Trophoblast cell (in vitro differentiated cells and primary cell): Measurements from ENCODE around the gene RBPMS2.
A peak's percentile ranks its signal among the peaks of the same experiment; 100 is the strongest.

Experiments used
- DNase-seq, 2 donors: peaks; one replicate each; pipeline ENCODE4 v3.0.0-alpha.2; 2016
- H2AFZ ChIP-seq: 2 replicates; pipeline ENCODE4 v1.6.1; 2013; ENCODE audit warnings: low read length, moderate library complexity, mild to moderate bottlenecking; ENCODE audit not compliant: insufficient read depth, poor library complexity
- H2AK5ac ChIP-seq: 2 replicates; pipeline ENCODE4 v1.6.1; 2013; ENCODE audit warnings: mild to moderate bottlenecking, low read length
- H2BK120ac ChIP-seq: 2 replicates; pipeline ENCODE4 v1.6.1; 2013; ENCODE audit warnings: low read length, mild to moderate bottlenecking, moderate library complexity; ENCODE audit not compliant: insufficient read depth, poor library complexity
- H2BK12ac ChIP-seq: 2 replicates; pipeline ENCODE4 v1.6.1; 2013; ENCODE audit warnings: mild to moderate bottlenecking, low read length, moderate library complexity
- H2BK5ac ChIP-seq: 2 replicates; pipeline ENCODE4 v1.6.1; 2013; ENCODE audit warnings: low read length, low read depth, moderate library complexity, mild to moderate bottlenecking; ENCODE audit not compliant: poor library complexity
- H3K14ac ChIP-seq: 2 replicates; pipeline ENCODE4 v1.6.1; 2013; ENCODE audit warnings: mild to moderate bottlenecking, low read length
- H3K18ac ChIP-seq: 2 replicates; pipeline ENCODE4 v1.6.1; 2013; ENCODE audit warnings: mild to moderate bottlenecking, low read length
- H3K23ac ChIP-seq: 2 replicates; pipeline ENCODE4 v1.6.1; 2013; ENCODE audit warnings: low read length
- H3K27ac ChIP-seq: 2 replicates; pipeline ENCODE4 v1.5.1; 2013; ENCODE audit warnings: low read depth, mild to moderate bottlenecking, inconsistent platforms, low read length, moderate library complexity
- H3K27me3 ChIP-seq: 2 replicates; pipeline ENCODE4 v1.6.1; 2013; ENCODE audit warnings: inconsistent platforms, mild to moderate bottlenecking, low read length, moderate library complexity; ENCODE audit not compliant: insufficient read depth
- H3K36me3 ChIP-seq, 2 experiments: 1 replicate in 1 of 2; 2 replicates in 1 of 2; pipeline ENCODE4 v1.6.1; 2013; ENCODE audit warnings: low read length in 2 of 2, mild to moderate bottlenecking in 2 of 2, moderate library complexity in 1 of 2; ENCODE audit not compliant: insufficient read depth in 2 of 2, control insufficient read depth in 1 of 2
- H3K4ac ChIP-seq: 2 replicates; pipeline ENCODE4 v1.6.1; 2013; ENCODE audit warnings: low read depth, mild to moderate bottlenecking, low read length, moderate library complexity
- H3K4me1 ChIP-seq, 2 experiments: 1 replicate in 1 of 2; 2 replicates in 1 of 2; pipeline ENCODE4 v1.6.1; 2013; ENCODE audit warnings: low read length in 2 of 2, mild to moderate bottlenecking in 2 of 2, moderate library complexity in 1 of 2; ENCODE audit not compliant: insufficient read depth in 2 of 2, control insufficient read depth in 1 of 2
- H3K4me2 ChIP-seq: 2 replicates; pipeline ENCODE4 v1.6.1; 2013; ENCODE audit warnings: inconsistent platforms, mild to moderate bottlenecking, low read length, moderate library complexity
- H3K4me3 ChIP-seq: 2 replicates; pipeline ENCODE4 v1.5.1; 2013; ENCODE audit warnings: mild to moderate bottlenecking, low read depth, low read length, inconsistent platforms
- H3K79me1 ChIP-seq: one replicate; pipeline ENCODE4 v1.6.1; 2013; ENCODE audit warnings: low read length
- H3K79me2 ChIP-seq: 2 replicates; pipeline ENCODE4 v1.6.1; 2013; ENCODE audit warnings: low read length, mild to moderate bottlenecking; ENCODE audit not compliant: control insufficient read depth, insufficient read depth, poor library complexity
- H3K9ac ChIP-seq: 2 replicates; pipeline ENCODE4 v1.6.1; 2013; ENCODE audit warnings: mild to moderate bottlenecking, low read length
- H3K9me3 ChIP-seq: 2 replicates; pipeline ENCODE4 v1.6.1; 2013; ENCODE audit warnings: low read depth, mild to moderate bottlenecking, control low read depth, inconsistent platforms, low read length; ENCODE audit not compliant: insufficient read depth
- H4K12ac ChIP-seq: 2 replicates; pipeline ENCODE4 v1.6.1; 2013; ENCODE audit warnings: low read depth, mild to moderate bottlenecking, low read length, moderate library complexity
- H4K8ac ChIP-seq: 2 replicates; pipeline ENCODE4 v1.6.1; 2013; ENCODE audit warnings: low read depth, mild to moderate bottlenecking, low read length, moderate library complexity
- H4K91ac ChIP-seq: one replicate; pipeline ENCODE4 v1.6.1; 2013; ENCODE audit warnings: low read depth, mild to moderate bottlenecking, low read length, moderate library complexity
- WGBS: extraction: QIAGEN DNeasy Blood & Tissue Kit; methylation state at CpG from one replicate; pipeline ENCODE4 v1.1.7; 2013; ENCODE audit warnings: missing lambda C conversion rate; ENCODE audit not compliant: insufficient read length, insufficient coverage; ENCODE audit errors: extremely low coverage; 5-methylcytosine and 5-hydroxymethylcytosine counted together

The RBPMS2 gene

GRCh38 chr15:64731805-64732151, 43.6 kb downstream of the RBPMS2 start:
- H4K91ac ChIP-seq, result no peak overlapping the region
- H2BK12ac ChIP-seq, result no peak overlapping the region
- no peak overlapping the region for H3K4ac ChIP-seq
- H3K9me3 ChIP-seq, result peaks cover 2% of the 10 kb centered on the region
- H3K4me2 ChIP-seq, result no peak overlapping the region
- H4K12ac ChIP-seq, result no peak overlapping the region
- H3K79me2 ChIP-seq, result no peaks in the 10 kb centered on the region
- no peak overlapping the region for H3K9ac ChIP-seq
- no peak overlapping the region for H3K14ac ChIP-seq
- H2BK5ac ChIP-seq, result no peak overlapping the region
- H3K4me1 ChIP-seq, result peaks cover 0 to 3% of the 10 kb centered on the region in 2 experiments
- no peaks in the 10 kb centered on the region for H3K79me1 ChIP-seq
- H3K4me3 ChIP-seq, result no peak overlapping the region
- H3K36me3 ChIP-seq, result peaks cover 2 to 3% of the 10 kb centered on the region in 2 experiments
- H4K8ac ChIP-seq, result no peak overlapping the region
- no peak overlapping the region for H3K23ac ChIP-seq
- H3K27ac ChIP-seq, result no peak overlapping the region
- H2AK5ac ChIP-seq, result no peak overlapping the region
- H2AFZ ChIP-seq, result no peak overlapping the region
- peak; percentile 29 to 63 for DNase-seq
- H2BK120ac ChIP-seq, result no peak overlapping the region
- H3K18ac ChIP-seq, result no peak overlapping the region
- no CpG with 5 or more reads among the region's 9 CpGs for WGBS
- H3K27me3 ChIP-seq, result no peaks in the 10 kb centered on the region

DNA sequence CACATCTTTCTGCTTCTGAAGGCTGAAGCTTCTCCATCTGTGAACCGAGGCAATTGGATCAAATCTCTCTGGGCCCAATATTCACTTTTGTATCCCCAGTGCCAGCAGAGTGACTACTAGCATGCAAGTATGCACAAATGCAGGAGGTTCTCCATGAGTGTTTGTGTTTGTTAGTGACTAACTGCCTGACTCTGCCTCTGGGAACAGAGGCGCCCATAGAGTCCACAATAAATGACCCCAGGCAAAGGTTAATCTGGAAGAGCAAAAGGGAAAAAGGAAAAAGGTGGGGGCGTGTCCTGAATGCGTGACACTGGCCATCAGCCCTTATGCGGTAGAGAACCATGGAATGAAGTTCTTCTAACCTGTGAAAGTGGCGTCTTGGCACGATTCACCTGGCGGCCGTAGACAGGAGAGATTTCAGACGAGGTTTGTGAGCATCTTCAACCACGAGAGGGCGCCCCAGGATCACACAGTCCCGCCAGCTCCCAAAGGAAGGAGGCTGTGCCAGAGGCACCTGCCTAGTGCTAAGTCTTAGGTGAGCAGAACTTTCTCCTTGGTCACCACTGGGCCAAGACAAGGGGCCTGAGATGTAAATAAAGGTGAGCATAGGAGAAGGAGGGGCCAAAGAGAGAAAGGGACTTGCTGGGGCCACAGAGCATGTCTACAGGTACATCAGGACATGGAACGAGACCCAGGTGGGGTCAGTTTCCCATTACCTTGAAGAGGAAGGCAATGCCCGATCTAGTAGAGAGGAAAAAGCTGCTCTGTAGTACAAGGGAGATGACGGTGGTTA, 44.2 kb downstream of the RBPMS2 start:
- Histone ChIP-seq H4K8ac (no peak overlapping the region), H3K79me2 (no peaks in the 10 kb centered on the region), H3K27me3 (no peaks in the 10 kb centered on the region), H4K12ac (no peak overlapping the region), H2BK5ac (no peak overlapping the region), H4K91ac (no peak overlapping the region), H3K14ac (no peak overlapping the region), H2AFZ (no peak overlapping the region), H3K36me3 (peaks cover 2 to 3% of the 10 kb centered on the region in 2 experiments), H2BK12ac (no peak overlapping the region), H3K23ac (no peak overlapping the region), H2AK5ac (no peak overlapping the region), H2BK120ac (no peak overlapping the region), H3K4me2 (no peak overlapping the region), H3K79me1 (no peaks in the 10 kb centered on the region), H3K18ac (no peak overlapping the region), H3K4me1 (peaks cover 0 to 3% of the 10 kb centered on the region in 2 experiments), H3K9me3 (peaks cover 2% of the 10 kb centered on the region), H3K4ac (no peak overlapping the region), H3K27ac (no peak overlapping the region), H3K9ac (no peak overlapping the region), H3K4me3 (no peak overlapping the region)
- peak; percentile 95 to 99 for DNase-seq
- no CpG with 5 or more reads among the region's 16 CpGs for WGBS

DNA sequence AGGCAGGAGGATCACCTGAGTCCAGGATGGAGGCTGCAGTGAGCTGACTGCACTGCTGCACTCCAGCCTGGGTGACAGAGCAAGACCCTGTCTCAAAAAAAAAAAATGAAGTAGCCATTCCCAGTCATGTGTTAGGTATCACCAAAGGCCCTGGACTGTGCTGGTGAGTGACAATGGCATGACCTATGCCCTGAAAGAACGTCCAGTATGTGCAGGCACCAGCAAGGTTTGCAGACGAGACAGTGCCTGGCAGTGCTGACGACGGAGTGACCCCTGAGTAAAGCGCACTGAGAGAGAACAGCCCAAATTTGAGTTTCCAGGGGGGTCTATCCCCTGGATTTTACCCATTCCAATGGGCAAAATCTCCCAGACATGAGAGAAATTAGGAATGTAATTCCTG, 45.2 kb downstream of the RBPMS2 start:
- Histone ChIP-seq H3K4ac (no peak overlapping the region), H3K79me1 (no peaks in the 10 kb centered on the region), H3K27me3 (no peaks in the 10 kb centered on the region), H3K27ac (no peak overlapping the region), H2BK12ac (no peak overlapping the region), H3K9ac (no peak overlapping the region), H3K9me3 (peaks cover 2% of the 10 kb centered on the region), H2AFZ (no peak overlapping the region), H3K36me3 (peaks cover 2 to 3% of the 10 kb centered on the region in 2 experiments), H3K23ac (no peak overlapping the region), H2AK5ac (no peak overlapping the region), H4K8ac (no peak overlapping the region), H2BK120ac (no peak overlapping the region), H3K4me1 (peaks cover 0 to 3% of the 10 kb centered on the region in 2 experiments), H3K4me3 (no peak overlapping the region), H4K91ac (no peak overlapping the region), H3K4me2 (no peak overlapping the region), H4K12ac (no peak overlapping the region), H3K18ac (no peak overlapping the region), H3K14ac (no peak overlapping the region), H3K79me2 (no peaks in the 10 kb centered on the region), H2BK5ac (no peak overlapping the region)
- WGBS, result no CpG with 5 or more reads among the region's 5 CpGs
- peak; percentile 95 to 96 for DNase-seq

DNA sequence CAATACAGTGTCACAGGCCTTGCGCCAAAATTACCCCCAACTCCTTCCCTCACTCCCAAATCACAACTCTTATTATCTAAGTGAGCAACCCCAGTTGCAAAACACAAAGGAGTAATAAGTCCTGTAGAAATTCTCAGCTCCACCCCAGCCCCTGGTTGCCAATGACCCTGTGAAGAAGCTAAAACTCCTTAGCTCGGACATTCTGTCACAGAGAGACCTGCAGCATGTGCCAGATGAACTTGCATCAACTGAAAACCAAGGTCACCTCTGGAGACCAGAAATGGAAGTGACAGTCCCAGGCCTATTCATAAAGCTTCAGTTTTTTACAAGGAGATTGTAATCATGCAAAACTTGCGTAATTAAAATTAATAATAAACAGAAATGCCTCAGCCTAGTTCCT, 55.2 kb downstream of the RBPMS2 start:
- no peak overlapping the region for H3K18ac ChIP-seq
- DNase-seq, result no peak
- H3K36me3 ChIP-seq, result peaks cover 6 to 15% of the 10 kb centered on the region in 2 experiments
- no peak overlapping the region for H2BK120ac ChIP-seq
- H3K4ac ChIP-seq, result no peak overlapping the region
- no peaks in the 10 kb centered on the region for H3K79me1 ChIP-seq
- peak overlapping the region; percentile 61 for H3K9ac ChIP-seq
- H3K4me1 ChIP-seq, result no peaks in the 10 kb centered on the region
- no peaks in the 10 kb centered on the region for H3K9me3 ChIP-seq
- WGBS, result no CpG with 5 or more reads among the region's 3 CpGs
- no peak overlapping the region for H3K4me3 ChIP-seq
- no peaks in the 10 kb centered on the region for H3K27me3 ChIP-seq
- H2AK5ac ChIP-seq, result no peak overlapping the region
- H3K14ac ChIP-seq, result no peak overlapping the region
- no peak overlapping the region for H2BK5ac ChIP-seq
- H3K4me2 ChIP-seq, result no peak overlapping the region
- no peak overlapping the region for H4K91ac ChIP-seq
- H3K27ac ChIP-seq, result no peak overlapping the region
- no peak overlapping the region for H2BK12ac ChIP-seq
- no peak overlapping the region for H4K8ac ChIP-seq
- no peak overlapping the region for H3K23ac ChIP-seq
- H3K79me2 ChIP-seq, result no peaks in the 10 kb centered on the region
- no peak overlapping the region for H4K12ac ChIP-seq
- no peak overlapping the region for H2AFZ ChIP-seq
